Central memory CD8-positive, alpha-beta T cell (primary cell): Measurements from ENCODE around the gene ZNF362.
"Not testable (repeated sequence)": the region's sequence is repeated elsewhere in the genome, so short reads cannot be mapped to it uniquely, and the experiment has no call there.

Experiments
- ATAC-seq: fragments of 150-1000 bp; cut with Tn5 transposase; replicated peaks from 2 replicates; pipeline ENCODE4 v1.10.0; 2022; ENCODE audit warnings: mild to moderate bottlenecking, moderate FRiP score, moderate number of reproducible peaks; ENCODE audit not compliant: poor library complexity, severe bottlenecking; ENCODE audit errors: extremely low read depth
- DNase-seq, 2 donors: peaks; one replicate each; pipeline ENCODE4 v3.0.0; 2021; ENCODE audit warnings: low spot score in 2 of 2
- H3K27ac Mint-ChIP-seq: one replicate; pipeline ENCODE4 v1.8.0; 2022; ENCODE audit warnings: low read depth, mild to moderate bottlenecking, moderate library complexity, mixed read lengths
- H3K27me3 Mint-ChIP-seq: one replicate; pipeline ENCODE4 v1.8.0; 2022; ENCODE audit warnings: mixed read lengths
- H3K36me3 Mint-ChIP-seq: one replicate; pipeline ENCODE4 v1.8.0; 2022; ENCODE audit warnings: mild to moderate bottlenecking, moderate library complexity, mixed read lengths; ENCODE audit not compliant: insufficient read depth
- H3K4me1 Mint-ChIP-seq: one replicate; pipeline ENCODE4 v1.8.0; 2022; ENCODE audit warnings: mixed read lengths
- H3K4me3 Mint-ChIP-seq: one replicate; pipeline ENCODE4 v1.8.0; 2022; ENCODE audit warnings: mild to moderate bottlenecking, moderate library complexity, mixed read lengths
- H3K9me3 Mint-ChIP-seq: one replicate; pipeline ENCODE4 v1.8.0; 2022; ENCODE audit warnings: mixed read lengths

The ZNF362 gene

GRCh38 chr1:33286451-33287185 lies 30.3 kb downstream of the ZNF362 start:
- DNase-seq: no peak
- H3K27ac Mint-ChIP-seq: no peak overlapping the region
- H3K27me3 Mint-ChIP-seq: no peaks in the 10 kb centered on the region
- H3K36me3 Mint-ChIP-seq: peaks cover 33% of the 10 kb centered on the region
- ATAC-seq: no peak
- H3K9me3 Mint-ChIP-seq: no peaks in the 10 kb centered on the region
- H3K4me1 Mint-ChIP-seq: peaks cover 7% of the 10 kb centered on the region
- no peak overlapping the region for H3K4me3 Mint-ChIP-seq

GRCh38 chr1:33287317-33287716 lies 31.0 kb downstream of the ZNF362 start:
- Mint-ChIP-seq H3K9me3 (no peaks in the 10 kb centered on the region), H3K27ac (no peak overlapping the region), H3K27me3 (no peaks in the 10 kb centered on the region), H3K36me3 (peaks cover 30% of the 10 kb centered on the region), H3K4me3 (no peak overlapping the region), H3K4me1 (peaks cover 7% of the 10 kb centered on the region)
- ATAC-seq: no peak
- no peak for DNase-seq

GRCh38 chr1:33288976-33289857 lies 32.9 kb downstream of the ZNF362 start:
- ATAC-seq (no peak), DNase-seq (no peak)
- Mint-ChIP-seq H3K27ac (peak overlapping the region; percentile 9), H3K9me3 (no peaks in the 10 kb centered on the region), H3K36me3 (peaks cover 17% of the 10 kb centered on the region), H3K4me3 (no peak overlapping the region), H3K4me1 (peaks cover 18% of the 10 kb centered on the region), H3K27me3 (no peaks in the 10 kb centered on the region)

GRCh38 chr1:33289858-33290154 lies 33.5 kb downstream of the ZNF362 start:
- DNase-seq (no peak), ATAC-seq (no peak)
- Mint-ChIP-seq H3K9me3 (no peaks in the 10 kb centered on the region), H3K4me3 (no peak overlapping the region), H3K27me3 (no peaks in the 10 kb centered on the region), H3K4me1 (peaks cover 23% of the 10 kb centered on the region), H3K36me3 (peaks cover 15% of the 10 kb centered on the region), H3K27ac (peak overlapping the region; percentile 9)

GRCh38 chr1:33290615-33291014 lies 34.3 kb downstream of the ZNF362 start:
- not testable (repeated sequence) for DNase-seq, H3K9me3 Mint-ChIP-seq, H3K27me3 Mint-ChIP-seq, ATAC-seq, H3K4me3 Mint-ChIP-seq, H3K27ac Mint-ChIP-seq
- Mint-ChIP-seq H3K4me1 (peaks cover 28% of the 10 kb centered on the region), H3K36me3 (peaks cover 16% of the 10 kb centered on the region)

- DNase-seq (no peak), ATAC-seq (no peak)
- Mint-ChIP-seq H3K27me3 (no peaks in the 10 kb centered on the region), H3K36me3 (peaks cover 24% of the 10 kb centered on the region), H3K4me1 (peaks cover 28% of the 10 kb centered on the region), H3K27ac (peak overlapping the region; percentile 44), H3K4me3 (no peak overlapping the region), H3K9me3 (no peaks in the 10 kb centered on the region)
Observed at GRCh38 chr1:33292726-33293340, 36.5 kb downstream of the ZNF362 start.

GRCh38 chr1:33294071-33295010 lies 38.0 kb downstream of the ZNF362 start:
- Mint-ChIP-seq H3K36me3 (peaks cover 22% of the 10 kb centered on the region), H3K4me1 (peaks cover 34% of the 10 kb centered on the region), H3K4me3 (no peak overlapping the region), H3K9me3 (no peaks in the 10 kb centered on the region), H3K27me3 (no peaks in the 10 kb centered on the region), H3K27ac (no peak overlapping the region)
- no peak for DNase-seq
- no peak for ATAC-seq

- Mint-ChIP-seq H3K36me3 (peaks cover 21% of the 10 kb centered on the region), H3K4me3 (no peak overlapping the region), H3K4me1 (peaks cover 34% of the 10 kb centered on the region), H3K27me3 (no peaks in the 10 kb centered on the region), H3K27ac (no peak overlapping the region), H3K9me3 (no peaks in the 10 kb centered on the region)
- DNase-seq (no peak), ATAC-seq (no peak)
Observed at GRCh38 chr1:33295023-33295422, 38.7 kb downstream of the ZNF362 start.

- ATAC-seq (peak; percentile 93), DNase-seq (peak; percentile 78 to 89)
- H3K9me3 Mint-ChIP-seq: no peaks in the 10 kb centered on the region
- H3K4me1 Mint-ChIP-seq: peaks cover 34% of the 10 kb centered on the region
- no peaks in the 10 kb centered on the region for H3K27me3 Mint-ChIP-seq
- H3K36me3 Mint-ChIP-seq: peaks cover 21% of the 10 kb centered on the region
- no peak overlapping the region for H3K4me3 Mint-ChIP-seq
- H3K27ac Mint-ChIP-seq: no peak overlapping the region
Observed at GRCh38 chr1:33295450-33296081, 39.3 kb downstream of the ZNF362 start.

GRCh38 chr1:33296082-33296458 lies 39.8 kb downstream of the ZNF362 start:
- Mint-ChIP-seq H3K27ac (no peak overlapping the region), H3K36me3 (peaks cover 21% of the 10 kb centered on the region), H3K4me3 (no peak overlapping the region), H3K4me1 (peaks cover 34% of the 10 kb centered on the region), H3K9me3 (no peaks in the 10 kb centered on the region), H3K27me3 (no peaks in the 10 kb centered on the region)
- no peak for ATAC-seq
- DNase-seq: no peak

GRCh38 chr1:33296824-33297223 lies 40.5 kb downstream of the ZNF362 start:
- peaks cover 21% of the 10 kb centered on the region for H3K36me3 Mint-ChIP-seq
- peaks cover 38% of the 10 kb centered on the region for H3K4me1 Mint-ChIP-seq
- no peak overlapping the region for H3K27ac Mint-ChIP-seq
- no peak for DNase-seq
- H3K27me3 Mint-ChIP-seq: no peaks in the 10 kb centered on the region
- H3K9me3 Mint-ChIP-seq: no peaks in the 10 kb centered on the region
- H3K4me3 Mint-ChIP-seq: no peak overlapping the region
- ATAC-seq: no peak
